HepG2 (cell line): Measurements from ENCODE around the gene KRT15. TPM values are rescaled to one million over a fixed set of nuclear protein-coding genes. Genes with fewer than 3 reads are reported as not detected.

Experiments used
- ATAC-seq: fragments of 200-7000 bp; cut with Tn5 transposase; 3 replicates; pipeline ENCODE4 v1.9.1; 2020; ENCODE audit warnings: mild to moderate bottlenecking, moderate library complexity
- BruUV-seq: library from RNA; stranded (reverse); fragments of 400-500 nt; replicated peaks from 2 replicates; lab custom pipeline; 2021; lab: Mats Ljungman, UMichigan
- CTCF ChIA-PET: fragments of 300-600 bp; formaldehyde crosslinking; extraction: SDS; loops from one replicate; lab custom pipeline; 2021; ENCODE audit warnings: low total read pairs, inconsistent platforms, low intra/inter-chr PET ratio; lab: Yijun Ruan, JAX
- POLR2A ChIA-PET: fragments of 350-600 bp; sonication (Branson Sonifier 250); formaldehyde crosslinking; loops from one replicate; lab custom pipeline; 2020; ENCODE audit warnings: antibody characterized with exemption, inconsistent platforms; lab: Yijun Ruan, JAX
- DNase-seq: peaks from one replicate; pipeline ENCODE4 v3.0.0-alpha.2; 2015; ENCODE audit warnings: low spot score
- FAIRE-seq: peaks from 3 replicates; lab custom pipeline; 2011; peaks lifted over from hg19 to GRCh38; lab: Jason Lieb, UNC
- H2AFZ ChIP-seq: one replicate; pipeline ENCODE4 v1.6.1; 2011; ENCODE audit warnings: low read length, inconsistent platforms
- H3K27ac ChIP-seq: fragments of 300-600 bp; 3 replicates; pipeline ENCODE4 v1.8.0; 2011; ENCODE audit warnings: mixed run types, mild to moderate bottlenecking, mixed read lengths, low read length, inconsistent platforms; ENCODE audit not compliant: insufficient read depth; ENCODE audit errors: extremely low read length
- H3K27me3 ChIP-seq, 2 experiments: fragments of 200-600 bp in 1 of 2; 2 replicates in 1 of 2; 3 replicates in 1 of 2; pipeline versions ENCODE4 v1.6.0 to v1.8.0; 2011; ENCODE audit warnings: low read length in 2 of 2, mild to moderate bottlenecking in 2 of 2, moderate library complexity in 2 of 2, inconsistent platforms in 1 of 2; ENCODE audit not compliant: insufficient read depth in 2 of 2, control insufficient read depth in 1 of 2
- H3K36me3 ChIP-seq, 2 experiments: fragments of 200-600 bp in 1 of 2; replicated peaks in 1 of 2; 2 replicates in 1 of 2; 3 replicates in 1 of 2; pipeline versions ENCODE4 v1.5.1 to v1.8.0; 2011; ENCODE audit warnings: low read length in 2 of 2, inconsistent platforms in 1 of 2; ENCODE audit not compliant: insufficient read depth in 2 of 2, control insufficient read depth in 1 of 2
- H3K4me1 ChIP-seq: 2 replicates; pipeline ENCODE4 v1.5.1; 2012; ENCODE audit warnings: low read length, inconsistent platforms; ENCODE audit not compliant: insufficient read depth
- H3K4me2 ChIP-seq: 2 replicates; pipeline ENCODE4 v1.6.0; 2011; ENCODE audit warnings: low read depth, low read length, inconsistent platforms
- H3K4me3 ChIP-seq, 3 experiments: fragments of 200-600 bp in 1 of 3; sonication (generic), shearing (Covaris generic) in 1 of 3; replicated peaks in 1 of 3; 2 replicates each; pipeline ENCODE4 v1.5.1; 2011 to 2016; ENCODE audit warnings: low read length in 3 of 3, inconsistent platforms in 2 of 3, low read depth in 2 of 3, mild to moderate bottlenecking in 2 of 3, control low read depth in 1 of 3, mixed read lengths in 1 of 3; ENCODE audit not compliant: insufficient read depth in 1 of 3
- H3K79me2 ChIP-seq: one replicate; pipeline ENCODE4 v1.6.1; 2011; ENCODE audit warnings: low read length, inconsistent platforms; ENCODE audit not compliant: insufficient read depth
- H3K9ac ChIP-seq: 2 replicates; pipeline ENCODE4 v1.6.0; 2011; ENCODE audit warnings: mild to moderate bottlenecking, low read depth, low read length, inconsistent platforms; ENCODE audit not compliant: insufficient read depth
- H3K9me3 ChIP-seq: 2 replicates; pipeline ENCODE4 v1.5.1; 2012; ENCODE audit warnings: mild to moderate bottlenecking, low read length
- H4K20me1 ChIP-seq: 2 replicates; pipeline ENCODE4 v1.6.0; 2011; ENCODE audit warnings: inconsistent platforms, mild to moderate bottlenecking, low read length, moderate library complexity; ENCODE audit not compliant: insufficient read depth
- SOX13 ChIP-seq, 3 experiments: fragments of 450-650 bp in 1 of 3; sonication (generic) in 1 of 3; formaldehyde crosslinking in 1 of 3; IDR thresholded peaks in 2 of 3; conservative IDR thresholded peaks in 1 of 3; 2 replicates each; pipeline versions ENCODE4 v1.5.0 to v1.6.1; 2016 to 2020; ENCODE audit warnings: antibody characterized with exemption in 1 of 3, mild to moderate bottlenecking in 1 of 3, missing compliant biosample characterization in 1 of 3, missing genetic modification reagents in 1 of 3, moderate library complexity in 1 of 3
- ZBTB33 ChIP-seq: sonication (generic); formaldehyde crosslinking; IDR thresholded peaks from 2 replicates; pipeline ENCODE4 v1.4.0; 2020; ENCODE audit warnings: missing genetic modification reagents
- ZNF687 ChIP-seq: sonication (generic); formaldehyde crosslinking; IDR thresholded peaks from 2 replicates; pipeline ENCODE4 v1.5.1; 2020; ENCODE audit warnings: mild to moderate bottlenecking, missing genetic modification reagents, moderate library complexity
- WGBS: methylation state at CpG from one replicate; pipeline ENCODE4 v1.1.6; 2017; ENCODE audit warnings: low lambda C conversion rate; 5-methylcytosine and 5-hydroxymethylcytosine counted together
- in situ Hi-C: cut with HindIII; loops from 2 replicates; pipeline ENCODE4 v1.10.0; 2017; ENCODE audit warnings: low pct_unique_long_range_greater_than_20kb; ENCODE audit not compliant: extremely low pct_ligation_motif_present
- intact Hi-C: fragments of 100-400 bp; cut with micrococcal nuclease; formaldehyde crosslinking; loops from one replicate; pipeline ENCODE4 v1.10.0; 2022; ENCODE audit not compliant: unreplicated experiment
- polyA plus RNA-seq, 8 experiments: library from polyadenylated mRNA; depleted of rRNA in 3 of 8; stranded (reverse) in 7 of 8; unstranded in 1 of 8; fragments of >200 nt; fragmentation: Illumina TruSeq in 4 of 8; extraction: Trizol in 4 of 8; gene quantifications; 2 replicates each; pipeline versions ENCODE4 v1.2.1 to v1.2.3, GENCODE V29; 2011 to 2016; ENCODE audit warnings: low read depth in 4 of 8, missing spikeins in 1 of 8, mixed read lengths in 1 of 8; ENCODE audit not compliant: insufficient read depth in 1 of 8
- total RNA-seq, 5 experiments: library from RNA; depleted of rRNA; stranded (reverse); fragments of >200 nt; fragmentation: Illumina TruSeq; extraction: Trizol; gene quantifications; 2 replicates each; pipeline ENCODE4 v1.2.3, GENCODE V29; 2016; ENCODE audit warnings: low read depth in 1 of 5

KRT15 gene
- total and polyA plus RNA-seq, 2 of the 13 experiments (the other 11 are each of a cell fraction or from before 2014, with no cell fraction given), result 0.46 to 0.63 TPM

GRCh38 chr17:41523787-41524186 is 5.1 kb upstream of the KRT15 start:
- peaks cover under 1 to 1% of the 10 kb centered on the region in 2 experiments; a peak in 2 of 5 replicates for H3K27me3 ChIP-seq
- no peak for FAIRE-seq
- no peak for TF ChIP-seq SOX13 (IDR thresholded peaks at IDR 0.05)
- no peak for TF ChIP-seq SOX13 (CRISPR knock-in tag; conservative IDR thresholded peaks at IDR 0.05 in 1 of 2, IDR thresholded peaks at IDR 0.05 in 1 of 2)
- TF ChIP-seq ZBTB33 (CRISPR knock-in tag), result peak; percentile 57
- 0 out of 2 replicates have a peak, but pooled peaks have one; percentile 17 for TF ChIP-seq ZNF687 (CRISPR knock-in tag)
- TF ChIP-seq, all 625 proteins: peak for 2
- ChIA-PET POLR2A (no interaction called here), CTCF (no interaction called here)
- no peak overlapping the region for H3K27ac ChIP-seq
- intact Hi-C loops, result loop anchor here (10.0 kb wide), 1 partner anchor 619 kb away; no protein-coding TSS in a partner anchor
- DNase-seq (no peak), ATAC-seq (no peak)
- BruUV-seq, result TSS peak; percentile 22
- no peak overlapping the region for H3K9ac ChIP-seq
- H4K20me1 ChIP-seq, result no peaks in the 10 kb centered on the region
- H2AFZ ChIP-seq, result no peak overlapping the region
- no peaks in the 10 kb centered on the region for H3K9me3 ChIP-seq
- peaks cover 0 to 2% of the 10 kb centered on the region in 2 experiments; a peak in 1 of 5 replicates for H3K36me3 ChIP-seq
- in situ Hi-C loops, result no loop called here
- 97% methylated on average over 19 of the region's 19 CpGs for WGBS
- no peak overlapping the region for H3K4me3 ChIP-seq
- peaks cover 79% of the 10 kb centered on the region for H3K4me1 ChIP-seq
- H3K79me2 ChIP-seq, result peaks cover 7% of the 10 kb centered on the region
- no peak overlapping the region for H3K4me2 ChIP-seq
